HG02884 (cell line): ENCODE measurements around the gene RBM44.

ENCODE experiments used
- ATAC-seq: cut with Tn5 transposase; IDR thresholded peaks from one replicate; pipeline ENCODE4 v1.9.1; 2021; ENCODE audit warnings: mild to moderate bottlenecking, moderate library complexity; ENCODE audit not compliant: unreplicated experiment

Gene RBM44

GRCh38 chr2:237870754-237871651 lies 72.4 kb downstream of the RBM44 start:
- ATAC-seq = no peak

- ATAC-seq = no peak
Observed at GRCh38 chr2:237872178-237872887, 73.8 kb downstream of the RBM44 start.

GRCh38 chr2:237873421-237873831 lies 74.8 kb downstream of the RBM44 start:
- no peak for ATAC-seq

- ATAC-seq = no peak
Observed at GRCh38 chr2:237873897-237874551, 75.4 kb downstream of the RBM44 start.

GRCh38 chr2:237874585-237875161 lies 76.1 kb downstream of the RBM44 start:
- no peak for ATAC-seq

- ATAC-seq = no peak
Observed at GRCh38 chr2:237875256-237876060, 76.9 kb downstream of the RBM44 start.

GRCh38 chr2:237876061-237876526 lies 77.5 kb downstream of the RBM44 start:
- no peak for ATAC-seq

- ATAC-seq = no peak
Observed at GRCh38 chr2:237876532-237876931, 78.0 kb downstream of the RBM44 start.

GRCh38 chr2:237876951-237877491 lies 78.4 kb downstream of the RBM44 start:
- no peak for ATAC-seq

GRCh38 chr2:237877576-237878307 lies 79.2 kb downstream of the RBM44 start:
- no peak for ATAC-seq

GRCh38 chr2:237878321-237879057 lies 79.9 kb downstream of the RBM44 start:
- no peak for ATAC-seq

- no peak for ATAC-seq
Observed at GRCh38 chr2:237879058-237879430, 80.5 kb downstream of the RBM44 start.

- ATAC-seq = no peak
Observed at GRCh38 chr2:237879991-237880560, 81.5 kb downstream of the RBM44 start.

GRCh38 chr2:237882510-237883481 lies 84.2 kb downstream of the RBM44 start:
- ATAC-seq = no peak

- ATAC-seq = no peak
Observed at GRCh38 chr2:237883951-237884446, 85.4 kb downstream of the RBM44 start.

- no peak for ATAC-seq
Observed at GRCh38 chr2:237884681-237885080, 86.1 kb downstream of the RBM44 start.
